Activated T-cell treated with anti-CD3 and anti-CD28 coated beads for 24 hours (primary cell): ENCODE measurements around the gene CYP2C9.

Experiments used
- DNase-seq: peaks from one replicate; pipeline ENCODE4 v3.0.0-alpha.2; 2020; ENCODE audit warnings: low read depth

The CYP2C9 gene

GRCh38 chr10:95039281-95039680 is 100.8 kb downstream of the CYP2C9 start:
- no peak for DNase-seq
